Endothelial cell of umbilical vein (primary cell): ENCODE measurements around the gene TXN2. TPM values are rescaled to one million over a fixed set of nuclear protein-coding genes. Genes with fewer than 3 reads are reported as not detected.

ENCODE experiments used
- BruUV-seq: library from RNA; stranded (reverse); fragments of 400-500 nt; replicated peaks from 2 replicates; lab custom pipeline; 2021; lab: Mats Ljungman, UMichigan
- CTCF ChIA-PET: fragments of 300-600, 350-600 bp; sonication (Branson Sonifier 250); formaldehyde crosslinking; loops from one replicate; lab custom pipeline; 2021; ENCODE audit warnings: antibody characterized with exemption, inconsistent platforms; lab: Charles Lee
- POLR2A ChIA-PET: fragments of 300-600, 350-600 bp; sonication (Branson Sonifier 250); formaldehyde crosslinking; loops from one replicate; lab custom pipeline; 2021; ENCODE audit warnings: antibody characterized with exemption, inconsistent platforms; lab: Charles Lee
- DNase-seq: peaks from one replicate; pipeline ENCODE4 v3.0.0-alpha.2; 2011; ENCODE audit warnings: low read depth, low spot score
- FAIRE-seq: peaks from 2 replicates; lab custom pipeline; 2011; peaks lifted over from hg19 to GRCh38; lab: Jason Lieb, UNC
- H2AFZ ChIP-seq: 2 replicates; pipeline ENCODE4 v1.6.0; 2012; ENCODE audit warnings: low read depth, low read length, control low read depth, inconsistent platforms
- H3K27ac ChIP-seq: 2 replicates; pipeline ENCODE4 v1.5.1; 2011; ENCODE audit warnings: low read depth, mild to moderate bottlenecking, control low read depth, low read length, moderate library complexity; ENCODE audit not compliant: insufficient read depth
- H3K27me3 ChIP-seq, 2 experiments: 2 replicates each; pipeline versions ENCODE4 v1.6.0 to v1.6.1; 2011; ENCODE audit warnings: low read length in 2 of 2, mixed read lengths in 1 of 2; ENCODE audit not compliant: control insufficient read depth in 2 of 2, insufficient read depth in 2 of 2
- H3K36me3 ChIP-seq, 2 experiments: 2 replicates in 1 of 2; 3 replicates in 1 of 2; pipeline ENCODE4 v1.5.1; 2011; ENCODE audit warnings: low read length in 2 of 2, mild to moderate bottlenecking in 1 of 2, moderate library complexity in 1 of 2; ENCODE audit not compliant: control insufficient read depth in 2 of 2, insufficient read depth in 2 of 2; ENCODE audit errors: extremely low read depth in 1 of 2
- H3K4me1 ChIP-seq: 3 replicates; pipeline ENCODE4 v1.5.1; 2011; ENCODE audit warnings: mild to moderate bottlenecking, low read length; ENCODE audit not compliant: control insufficient read depth, insufficient read depth; ENCODE audit errors: extremely low read depth
- H3K4me2 ChIP-seq: 2 replicates; pipeline ENCODE4 v1.6.1; 2011; ENCODE audit warnings: low read length, control low read depth, mixed read lengths; ENCODE audit not compliant: insufficient read depth
- H3K4me3 ChIP-seq, 3 experiments: fragments of 200-600 bp in 1 of 3; sonication (generic), shearing (Covaris generic) in 1 of 3; replicated peaks in 1 of 3; 2 replicates each; pipeline ENCODE4 v1.5.1; 2011 to 2016; ENCODE audit warnings: control low read depth in 3 of 3, low read length in 3 of 3, mild to moderate bottlenecking in 2 of 3, inconsistent platforms in 1 of 3, low read depth in 1 of 3, moderate library complexity in 1 of 3; ENCODE audit not compliant: insufficient read depth in 1 of 3
- H3K79me2 ChIP-seq: 2 replicates; pipeline ENCODE4 v1.6.0; 2012; ENCODE audit warnings: low read length, inconsistent platforms; ENCODE audit not compliant: control insufficient read depth, insufficient read depth
- H3K9ac ChIP-seq: replicated peaks from 2 replicates; pipeline ENCODE3; 2011; ENCODE audit warnings: low read length, control low read depth; ENCODE audit not compliant: insufficient read depth; ENCODE audit errors: extremely low read depth
- H3K9me1 ChIP-seq: replicated peaks from 3 replicates; pipeline ENCODE4 v1.6.0; 2011; ENCODE audit warnings: mild to moderate bottlenecking, low read length; ENCODE audit not compliant: control insufficient read depth, insufficient read depth; ENCODE audit errors: extremely low read depth
- H3K9me3 ChIP-seq: replicated peaks from 2 replicates; pipeline ENCODE4 v1.5.1; 2012; ENCODE audit warnings: low read length, inconsistent platforms; ENCODE audit not compliant: control insufficient read depth, insufficient read depth
- H4K20me1 ChIP-seq: replicated peaks from 2 replicates; pipeline ENCODE3; 2011; ENCODE audit warnings: mild to moderate bottlenecking, low read length; ENCODE audit not compliant: control insufficient read depth, insufficient read depth; ENCODE audit errors: extremely low read depth
- EZH2 ChIP-seq: IDR thresholded peaks from 2 replicates; pipeline ENCODE4 v1.6.1; 2012; ENCODE audit warnings: borderline replicate concordance, low read depth, mild to moderate bottlenecking, moderate library complexity, low read length, inconsistent platforms; ENCODE audit not compliant: severe bottlenecking
- FOS ChIP-seq: IDR thresholded peaks from 2 replicates; pipeline ENCODE4 v1.6.1; 2011; ENCODE audit warnings: mild to moderate bottlenecking, low read length, moderate library complexity, borderline replicate concordance; ENCODE audit not compliant: insufficient read depth
- GATA2 ChIP-seq: IDR thresholded peaks from 2 replicates; pipeline ENCODE4 v1.7.0; 2011; ENCODE audit warnings: low read depth, mild to moderate bottlenecking, moderate library complexity, mixed read lengths, low read length; ENCODE audit not compliant: insufficient read length, insufficient read depth
- JUN ChIP-seq: IDR thresholded peaks from 2 replicates; pipeline ENCODE4 v1.6.1; 2011; ENCODE audit warnings: borderline replicate concordance, low read depth; ENCODE audit not compliant: insufficient read length, insufficient read depth
- MAX ChIP-seq: IDR thresholded peaks from 2 replicates; pipeline ENCODE4 v1.6.1; 2011; ENCODE audit not compliant: insufficient read depth, insufficient read length
- MYC ChIP-seq: IDR thresholded peaks from one replicate; pipeline ENCODE4 v1.6.1; 2011; ENCODE audit warnings: mild to moderate bottlenecking, low read depth, low read length
- POLR2AphosphoS5 ChIP-seq: IDR thresholded peaks from 2 replicates; pipeline ENCODE4 v1.6.1; 2012; ENCODE audit warnings: low read depth, mild to moderate bottlenecking, control low read depth, low read length, moderate library complexity; ENCODE audit not compliant: insufficient read depth
- dilution Hi-C: fragments of 300-500 bp; cut with MboI; formaldehyde crosslinking; loops from one replicate; pipeline ENCODE4 v1.15.0; 2019; ENCODE audit warnings: low sequenced_read_pairs; ENCODE audit not compliant: extremely low pct_ligation_motif_present
- intact Hi-C: fragments of 100-400 bp; cut with micrococcal nuclease; formaldehyde crosslinking; loops from one replicate; pipeline ENCODE4 v1.10.0; 2022
- polyA plus RNA-seq, 4 experiments: library from polyadenylated mRNA; depleted of rRNA in 3 of 4; stranded (reverse) in 3 of 4; unstranded in 1 of 4; fragments of >200 nt; gene quantifications; 2 replicates each; pipeline versions ENCODE4 v1.2.1 to v1.2.3, GENCODE V29; 2011 to 2012; ENCODE audit warnings: missing spikeins in 1 of 4
- total RNA-seq: library from RNA; stranded (reverse); gene quantifications from 2 replicates; pipeline ENCODE4 v1.2.3, GENCODE V29; 2021

TXN2 gene
- total and polyA plus RNA-seq, 2 donors (not counting 3 experiments of a cell fraction or from before 2014, with no cell fraction given), result 75.9 to 183 TPM

- BruUV-seq, result no TSS peak
- Histone ChIP-seq H3K79me2 (peaks cover 5% of the 10 kb centered on the region), H3K27ac (peak overlapping the region; percentile 91), H3K9me1 (no peaks in the 10 kb centered on the region), H3K27me3 (no peaks in the 10 kb centered on the region), H3K4me2 (no peak overlapping the region), H3K9me3 (no peaks in the 10 kb centered on the region), H3K4me1 (peaks cover 59% of the 10 kb centered on the region), H3K36me3 (peaks cover 0 to 4% of the 10 kb centered on the region in 2 experiments), H4K20me1 (no peaks in the 10 kb centered on the region), H3K9ac (peak overlapping the region; percentile 26), H2AFZ (no peak overlapping the region), H3K4me3 (no peak overlapping the region)
- FAIRE-seq (peak; percentile 96), DNase-seq (peak; percentile 67)
- TF ChIP-seq MYC (no peak), GATA2 (no peak), MAX (no peak), FOS (peak; percentile 91), EZH2 (no peak), JUN (peak; percentile 52), POLR2AphosphoS5 (peak; percentile 70)
- ChIA-PET POLR2A (interaction anchor here (0.6 to 2.0 kb wide), 6 partner anchors 80 to 139 kb away, joined by 3 to 7 read pairs (median 4); partner anchors contain the start of gene MYH9), CTCF (interaction anchor here (1.0 to 5.3 kb wide), 6 partner anchors 80 to 167 kb away, joined by 3 to 68 read pairs (median 21); partner anchors contain the start of gene MYH9)
- dilution Hi-C loops (no loop called here), intact Hi-C loops (loop anchor here (5.0 kb wide), 1 partner anchor 101 kb away; no protein-coding TSS in a partner anchor)
These were observed 13.5 kb downstream of the TXN2 start for GRCh38 chr22:36467946-36468345.
